Measurements from ENCODE around the gene JMJD1C.

DNA sequence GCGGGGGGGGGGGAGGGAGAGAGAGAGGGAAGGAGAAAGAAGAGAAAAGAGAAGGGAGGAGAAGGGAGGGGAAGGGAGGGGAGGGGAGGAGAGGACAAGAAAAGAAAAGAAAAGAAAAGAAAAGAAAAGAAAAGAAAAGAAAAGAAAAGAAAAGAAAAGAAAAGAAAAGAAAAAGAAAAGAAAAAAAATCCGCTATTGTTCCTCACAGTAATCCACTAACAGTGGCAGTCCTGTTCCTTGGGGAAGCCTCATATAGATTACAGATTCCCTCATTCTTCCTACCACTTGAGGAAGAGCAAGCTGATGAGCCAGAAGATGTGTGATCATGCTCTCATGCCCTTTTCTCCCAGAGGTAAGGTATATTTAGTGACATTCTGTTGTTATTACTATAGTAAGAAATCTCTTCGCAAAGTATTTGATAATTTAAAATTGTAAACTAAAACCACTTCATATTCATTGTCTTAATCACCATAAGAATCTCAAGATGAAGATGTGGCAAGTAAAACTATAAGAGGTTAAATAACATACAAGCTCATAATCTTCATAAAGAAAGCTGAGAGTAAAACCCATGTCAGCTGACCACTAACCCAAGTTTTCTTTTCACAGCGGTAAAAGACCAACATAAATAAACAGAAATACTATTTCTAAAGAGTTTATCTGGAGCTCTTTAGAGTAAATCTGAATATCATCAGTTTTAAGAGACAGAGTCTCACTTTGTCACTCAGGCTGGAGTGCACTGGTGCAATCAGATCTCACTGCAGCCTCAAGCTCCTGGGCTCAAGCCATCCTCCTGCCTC lies 128.1 kb downstream of the JMJD1C start:
- TF ChIP-seq, protein P1, sequence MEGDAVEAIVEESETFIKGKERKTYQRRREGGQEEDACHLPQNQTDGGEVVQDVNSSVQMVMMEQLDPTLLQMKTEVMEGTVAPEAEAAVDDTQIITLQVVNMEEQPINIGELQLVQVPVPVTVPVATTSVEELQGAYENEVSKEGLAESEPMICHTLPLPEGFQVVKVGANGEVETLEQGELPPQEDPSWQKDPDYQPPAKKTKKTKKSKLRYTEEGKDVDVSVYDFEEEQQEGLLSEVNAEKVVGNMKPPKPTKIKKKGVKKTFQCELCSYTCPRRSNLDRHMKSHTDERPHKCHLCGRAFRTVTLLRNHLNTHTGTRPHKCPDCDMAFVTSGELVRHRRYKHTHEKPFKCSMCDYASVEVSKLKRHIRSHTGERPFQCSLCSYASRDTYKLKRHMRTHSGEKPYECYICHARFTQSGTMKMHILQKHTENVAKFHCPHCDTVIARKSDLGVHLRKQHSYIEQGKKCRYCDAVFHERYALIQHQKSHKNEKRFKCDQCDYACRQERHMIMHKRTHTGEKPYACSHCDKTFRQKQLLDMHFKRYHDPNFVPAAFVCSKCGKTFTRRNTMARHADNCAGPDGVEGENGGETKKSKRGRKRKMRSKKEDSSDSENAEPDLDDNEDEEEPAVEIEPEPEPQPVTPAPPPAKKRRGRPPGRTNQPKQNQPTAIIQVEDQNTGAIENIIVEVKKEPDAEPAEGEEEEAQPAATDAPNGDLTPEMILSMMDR (IDR thresholded peaks at IDR 0.05; ENCODE audit: low read depth, low read length, poor library complexity, severe bottlenecking): no peak
- no peak for TF ChIP-seq EZH2phosphoT487 (IDR thresholded peaks at IDR 0.05; ENCODE audit: borderline replicate concordance, low read length)
